HCT116 (cell line): Measurements from ENCODE around the gene IL19. TPM values are rescaled to one million over a fixed set of nuclear protein-coding genes. Genes with fewer than 3 reads are reported as not detected.

Experiments
- ATAC-seq: fragments of 200-7000 bp; cut with Tn5 transposase; 2 replicates; pipeline ENCODE4 v1.9.1; 2020; ENCODE audit warnings: mild to moderate bottlenecking, moderate library complexity
- BruUV-seq: library from RNA; stranded (reverse); fragments of 400-500 nt; replicated peaks from 2 replicates; lab custom pipeline; 2021; lab: Mats Ljungman, UMichigan
- CTCF ChIA-PET: fragments of 300-600 bp; sonication (Branson Sonifier 250); formaldehyde crosslinking; loops from one replicate; lab custom pipeline; 2021; ENCODE audit warnings: antibody characterized with exemption; lab: Charles Lee
- POLR2A ChIA-PET: fragments of 300-600, 350-600 bp; sonication (Branson Sonifier 250); formaldehyde crosslinking; loops from one replicate; lab custom pipeline; 2021; ENCODE audit warnings: antibody characterized with exemption; lab: Charles Lee
- RAD21 ChIA-PET, 2 experiments: fragments of 300-600 bp; sonication (Branson Sonifier 250); formaldehyde crosslinking; loops; one replicate each; lab custom pipeline; 2023; ENCODE audit warnings: low total read pairs in 2 of 2; ENCODE audit not compliant: uncharacterized antibody in 2 of 2, unreplicated experiment in 2 of 2, low non-redundant PET in 1 of 2; lab: Charles Lee
- DNase-seq: peaks from one replicate; pipeline ENCODE4 v3.0.0-alpha.2; 2010; ENCODE audit warnings: low read depth, low spot score
- H2AFZ ChIP-seq: fragments of 200-600 bp; shearing (Covaris generic), sonication (generic); 2 replicates; pipeline ENCODE4 v1.6.1; 2017; ENCODE audit warnings: low read depth, mixed run types, mixed read lengths, antibody characterized with exemption, low read length; ENCODE audit not compliant: poor library complexity, severe bottlenecking
- H3K27ac ChIP-seq: 2 replicates; pipeline ENCODE4 v1.5.1; 2012; ENCODE audit warnings: low read depth, low read length
- H3K27me3 ChIP-seq: fragments of 200-600 bp; sonication (generic); 2 replicates; pipeline ENCODE4 v1.6.1; 2016; ENCODE audit warnings: mixed run types, low read length, mixed read lengths; ENCODE audit not compliant: insufficient read depth
- H3K36me3 ChIP-seq, 2 experiments: fragments of 200-500 bp in 1 of 2; fragments of 200-600 bp in 1 of 2; sonication (Bioruptor generic) in 1 of 2; sonication (generic) in 1 of 2; 2 replicates each; pipeline versions ENCODE4 v1.5.1 to v1.6.1; 2014 to 2016; ENCODE audit warnings: low read length in 2 of 2, inconsistent platforms in 1 of 2, mixed read lengths in 1 of 2, mixed run types in 1 of 2; ENCODE audit not compliant: insufficient read depth in 2 of 2, control insufficient read depth in 1 of 2
- H3K4me1 ChIP-seq, 2 experiments: fragments of 200-600 bp in 1 of 2; sonication (generic) in 1 of 2; 2 replicates each; pipeline versions ENCODE4 v1.5.1 to v1.6.1; 2012 to 2017; ENCODE audit warnings: low read length in 2 of 2, inconsistent platforms in 1 of 2, mild to moderate bottlenecking in 1 of 2, mixed read lengths in 1 of 2, mixed run types in 1 of 2, moderate library complexity in 1 of 2; ENCODE audit not compliant: insufficient read depth in 2 of 2, control insufficient read depth in 1 of 2
- H3K4me2 ChIP-seq: fragments of 200-600 bp; sonication (generic); 2 replicates; pipeline ENCODE4 v1.6.1; 2017; ENCODE audit warnings: mixed run types, low read length, mixed read lengths
- H3K4me3 ChIP-seq, 2 experiments: fragments of 200-600 bp in 1 of 2; sonication (generic) in 1 of 2; replicated peaks in 1 of 2; 2 replicates each; pipeline ENCODE4 v1.5.1; 2011 to 2016; ENCODE audit warnings: low read length in 2 of 2, control low read depth in 1 of 2, low read depth in 1 of 2, mild to moderate bottlenecking in 1 of 2, mixed read lengths in 1 of 2, mixed run types in 1 of 2
- H3K79me2 ChIP-seq: fragments of 200-600 bp; sonication (generic); 2 replicates; pipeline ENCODE4 v1.6.1; 2017; ENCODE audit warnings: mild to moderate bottlenecking, mixed run types, low read length, moderate library complexity, mixed read lengths; ENCODE audit not compliant: insufficient read depth
- H3K9ac ChIP-seq: fragments of 200-600 bp; sonication (generic); 2 replicates; pipeline ENCODE4 v1.6.1; 2016; ENCODE audit warnings: low read length, mixed read lengths
- H3K9me2 ChIP-seq: fragments of 200-600 bp; sonication (generic), shearing (Covaris generic); 2 replicates; pipeline ENCODE4 v1.6.1; 2017; ENCODE audit warnings: mixed run types, mild to moderate bottlenecking, moderate library complexity; ENCODE audit not compliant: insufficient read depth
- H3K9me3 ChIP-seq, 2 experiments: fragments of 200-500 bp in 1 of 2; fragments of 200-600 bp in 1 of 2; sonication (Bioruptor generic) in 1 of 2; sonication (generic) in 1 of 2; 2 replicates each; pipeline ENCODE4 v1.6.1; 2014 to 2017; ENCODE audit warnings: low read length in 2 of 2, mixed read lengths in 2 of 2, inconsistent platforms in 1 of 2, low read depth in 1 of 2, mild to moderate bottlenecking in 1 of 2, mixed run types in 1 of 2, moderate library complexity in 1 of 2; ENCODE audit not compliant: control insufficient read depth in 1 of 2, insufficient read depth in 1 of 2
- H4K20me1 ChIP-seq: fragments of 200-600 bp; sonication (generic), shearing (Covaris generic); 2 replicates; pipeline ENCODE4 v1.6.1; 2017; ENCODE audit warnings: mixed run types, mild to moderate bottlenecking, moderate library complexity; ENCODE audit not compliant: insufficient read depth
- CBX3 ChIP-seq: IDR thresholded peaks from 2 replicates; pipeline ENCODE4 v1.6.1; 2012; ENCODE audit warnings: low read depth
- EGR1 ChIP-seq: IDR thresholded peaks from 2 replicates; pipeline ENCODE4 v1.6.1; 2012; ENCODE audit warnings: low read depth
- EZH2phosphoT487 ChIP-seq: fragments of 200-600 bp; IDR thresholded peaks from 2 replicates; pipeline ENCODE4 v1.6.1; 2018; ENCODE audit warnings: antibody characterized with exemption, borderline replicate concordance
- FOSL1 ChIP-seq: IDR thresholded peaks from 2 replicates; pipeline ENCODE4 v1.6.1; 2012; ENCODE audit warnings: low read depth
- JUND ChIP-seq: IDR thresholded peaks from 2 replicates; pipeline ENCODE4 v1.6.1; 2012
- MAX ChIP-seq: IDR thresholded peaks from 2 replicates; pipeline ENCODE4 v1.6.1; 2012
- POLR2A ChIP-seq: IDR thresholded peaks from 2 replicates; pipeline ENCODE4 v1.7.0; 2011; ENCODE audit warnings: borderline replicate concordance; ENCODE audit not compliant: insufficient read depth, insufficient read length; ENCODE audit errors: extremely low read depth
- SP1 ChIP-seq: IDR thresholded peaks from 2 replicates; pipeline ENCODE4 v1.6.1; 2012; ENCODE audit warnings: low read depth
- TCF7L2 ChIP-seq: IDR thresholded peaks from 2 replicates; pipeline ENCODE4 v1.7.0; 2011; ENCODE audit warnings: borderline replicate concordance, inconsistent platforms; ENCODE audit not compliant: insufficient read depth, insufficient read length; ENCODE audit errors: extremely low read depth
- YY1 ChIP-seq: IDR thresholded peaks from 2 replicates; pipeline ENCODE4 v1.6.1; 2011; ENCODE audit warnings: low read length, low read depth, moderate library complexity, mild to moderate bottlenecking; ENCODE audit not compliant: insufficient replicate concordance; ENCODE audit errors: extremely low read depth
- ZFX ChIP-seq: fragments of 450-650 bp; IDR thresholded peaks from 2 replicates; pipeline ENCODE4 v1.6.1; 2017
- ZNF274 ChIP-seq: fragments of 200-500 bp; sonication (Bioruptor generic); IDR thresholded peaks from 2 replicates; pipeline ENCODE4 v1.6.1; 2014; ENCODE audit warnings: mild to moderate bottlenecking, low read depth, low read length, inconsistent platforms
- intact Hi-C: fragments of 100-400 bp; cut with micrococcal nuclease; formaldehyde crosslinking; loops from 2 replicates; pipeline ENCODE4 v1.10.0; 2022
- total RNA-seq: library from RNA; stranded (reverse); gene quantifications from one replicate; pipeline ENCODE4 v1.2.1, GENCODE V29; 2021; ENCODE audit not compliant: unreplicated experiment

IL19 gene
- total RNA-seq, 1 experiment from 2014 or later: not detected

- H3K4me3 ChIP-seq: no peak overlapping the region
- peaks cover 9 to 16% of the 10 kb centered on the region in 2 experiments; a peak in 2 of 4 replicates for H3K9me3 ChIP-seq
- RAD21 ChIA-PET: no interaction called here
- no peak overlapping the region for H2AFZ ChIP-seq
- POLR2A ChIA-PET: no interaction called here
- H3K4me1 ChIP-seq: no peaks in the 10 kb centered on the region
- no peak for ATAC-seq
- no peaks in the 10 kb centered on the region for H3K36me3 ChIP-seq
- no TSS peak for BruUV-seq
- no peaks in the 10 kb centered on the region for H3K79me2 ChIP-seq
- TF ChIP-seq YY1 (no peak), TCF7L2 (no peak), POLR2A (no peak), EZH2phosphoT487 (no peak), CBX3 (no peak), ZNF274 (no peak), ZFX (no peak), MAX (no peak), SP1 (no peak), JUND (no peak), FOSL1 (no peak), EGR1 (no peak)
- TF ChIP-seq, all 23 proteins: peak for 0
- intact Hi-C loops: no loop called here
- DNase-seq: no peak
- CTCF ChIA-PET: no interaction called here
- H3K9me2 ChIP-seq: no peaks in the 10 kb centered on the region
- H3K9ac ChIP-seq: no peak overlapping the region
- no peaks in the 10 kb centered on the region for H3K27me3 ChIP-seq
- no peak overlapping the region for H3K4me2 ChIP-seq
- H4K20me1 ChIP-seq: no peaks in the 10 kb centered on the region
- no peak overlapping the region for H3K27ac ChIP-seq
These were observed 103.1 kb downstream of the IL19 start for GRCh38 chr1:206873603-206874188.
